Forelimb muscle (tissue), 1 donor: ENCODE data around the gene ZCCHC14. TPM values are rescaled to one million over a fixed set of nuclear protein-coding genes. Genes with fewer than 3 reads are reported as not detected.

Source experiments
- DNase-seq: peaks from one replicate; pipeline ENCODE4 v3.0.0-alpha.2; 2013; ENCODE audit warnings: low read depth
- polyA plus RNA-seq: library from polyadenylated mRNA; unstranded; fragments of 120-200 nt; gene quantifications from one replicate; pipeline ENCODE4 v1.2.1, GENCODE V29; 2013; ENCODE audit not compliant: insufficient read length

Gene ZCCHC14
- polyA plus RNA-seq, 1 donor: 17.6 TPM

DNA sequence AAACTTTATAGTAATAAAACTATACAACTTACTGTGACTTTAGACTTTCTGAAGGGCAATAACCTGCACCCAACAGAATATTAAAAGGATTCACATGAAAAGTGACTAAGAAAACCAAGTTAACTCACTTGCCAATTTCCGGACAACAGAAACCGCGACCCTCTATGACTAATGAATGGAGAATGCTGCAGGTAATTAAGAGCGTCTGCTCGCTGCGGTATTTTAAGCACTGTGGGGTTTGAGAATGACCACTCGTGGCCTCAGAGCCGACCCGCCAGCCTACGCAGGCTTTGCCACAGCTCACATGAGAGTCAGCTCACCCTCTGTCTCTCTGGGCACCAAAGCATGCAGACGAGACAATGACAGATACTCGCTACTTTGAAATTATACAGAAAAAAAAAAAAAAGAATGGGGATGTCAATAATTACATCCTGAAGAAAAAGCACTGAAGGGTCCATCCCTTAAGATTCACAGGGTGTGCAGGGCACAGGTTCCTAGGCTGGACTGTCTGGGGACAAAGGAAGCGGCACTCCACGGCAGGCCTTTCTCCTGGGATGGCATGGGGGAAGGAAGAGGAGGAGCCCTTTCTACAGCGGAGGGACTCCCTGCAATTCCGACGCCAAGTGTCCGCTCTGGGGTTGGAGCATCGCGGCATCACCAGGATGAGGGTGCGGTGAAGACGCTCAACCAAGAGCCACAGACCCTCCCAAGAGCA lies 35.0 kb downstream of the ZCCHC14 start:
- DNase-seq: no peak

DNA sequence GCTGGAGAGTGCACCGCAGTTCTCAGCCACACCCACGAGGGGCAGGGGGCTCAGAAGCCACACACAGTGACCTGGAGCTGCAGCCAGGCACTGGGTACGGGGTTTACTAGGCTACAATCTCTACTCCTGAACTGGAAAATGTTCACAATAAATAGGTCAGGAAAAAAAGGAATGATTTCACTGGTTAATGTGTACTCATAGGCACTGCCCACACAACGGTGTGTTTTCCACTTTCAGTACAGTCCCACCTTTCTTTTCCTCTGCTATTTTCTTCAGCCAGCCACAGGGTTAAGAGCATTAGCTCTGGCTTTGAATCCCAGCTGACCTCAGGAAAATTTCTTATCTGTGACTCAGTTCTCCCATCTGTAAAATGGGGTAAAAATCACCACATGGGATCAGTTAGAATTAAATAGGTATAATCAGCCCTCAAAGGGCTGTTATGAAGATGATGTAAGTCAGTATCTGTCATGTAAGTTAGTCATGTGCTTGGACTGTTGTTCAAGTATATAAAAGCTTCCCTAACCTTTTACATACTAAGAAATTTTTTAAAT lies 35.7 kb downstream of the ZCCHC14 start:
- no peak for DNase-seq

DNA sequence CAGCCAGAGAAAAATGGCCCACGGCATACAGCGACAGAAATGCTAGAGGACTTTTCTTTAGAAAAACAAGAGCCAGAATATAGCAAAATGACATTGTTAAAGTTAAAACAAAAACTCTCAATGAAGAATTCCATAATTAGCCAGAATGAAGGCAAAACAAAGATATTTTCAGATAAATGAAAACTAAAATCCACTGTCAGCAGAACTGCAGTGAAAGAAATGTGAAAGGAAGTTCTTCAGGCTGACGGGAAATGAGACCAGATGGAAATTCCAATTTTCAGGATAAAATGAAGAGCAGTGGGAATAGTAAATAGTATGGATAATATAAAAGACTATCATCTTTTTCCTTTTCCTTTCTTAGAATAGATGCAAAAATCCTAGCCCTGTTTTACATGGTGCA lies 38.4 kb downstream of the ZCCHC14 start:
- DNase-seq: no peak

DNA sequence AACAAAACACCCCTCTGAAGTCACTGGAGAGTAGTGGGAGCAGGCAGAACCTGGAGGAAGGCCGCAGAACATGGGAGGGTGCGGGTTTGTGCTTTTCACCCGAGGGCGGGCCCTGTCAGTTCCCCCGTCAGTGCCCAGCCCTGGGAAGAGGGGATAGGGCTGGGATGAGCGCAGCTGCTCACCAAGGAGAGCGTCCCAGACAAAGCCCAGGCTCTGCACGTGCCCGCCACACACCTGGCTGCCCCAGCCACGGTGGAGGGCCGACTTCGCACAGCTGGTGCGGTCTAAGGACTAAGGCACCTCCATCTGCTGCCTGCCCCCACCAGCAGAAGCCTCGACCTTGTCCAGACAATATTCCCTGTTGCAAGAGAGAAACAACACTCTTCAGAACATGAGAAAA lies 39.5 kb downstream of the ZCCHC14 start:
- no peak for DNase-seq

DNA sequence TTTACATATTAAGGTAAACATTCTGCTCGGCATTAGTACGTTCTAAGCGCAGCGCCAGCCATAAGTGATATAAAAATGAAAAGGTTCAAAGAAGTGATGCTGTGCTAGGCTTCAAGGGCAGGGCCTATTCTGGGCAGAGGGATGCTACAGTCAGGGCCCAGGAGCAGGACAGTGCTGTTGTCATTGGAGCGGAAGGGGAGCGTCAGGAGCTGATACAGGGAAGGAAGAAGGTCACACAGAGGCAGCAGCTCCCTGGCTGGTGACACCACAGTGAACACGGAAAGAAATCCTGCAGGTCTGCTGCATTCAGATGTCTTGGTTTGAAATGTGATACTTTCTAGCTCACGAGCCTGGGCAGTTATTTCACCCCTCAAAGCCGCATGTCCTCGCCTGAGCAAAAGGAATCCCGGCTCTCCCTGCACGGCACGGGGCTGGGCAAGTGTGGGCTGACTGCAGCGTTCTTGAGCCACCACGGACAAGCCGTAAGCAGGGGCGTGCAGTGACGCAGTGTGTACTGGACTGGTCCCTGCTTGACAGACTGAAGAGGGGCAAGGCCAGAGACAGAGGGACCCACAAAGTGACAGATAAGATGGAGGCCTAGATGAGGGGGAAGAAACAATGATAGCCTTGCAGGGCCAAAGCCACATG lies 41.1 kb downstream of the ZCCHC14 start:
- no peak for DNase-seq

DNA sequence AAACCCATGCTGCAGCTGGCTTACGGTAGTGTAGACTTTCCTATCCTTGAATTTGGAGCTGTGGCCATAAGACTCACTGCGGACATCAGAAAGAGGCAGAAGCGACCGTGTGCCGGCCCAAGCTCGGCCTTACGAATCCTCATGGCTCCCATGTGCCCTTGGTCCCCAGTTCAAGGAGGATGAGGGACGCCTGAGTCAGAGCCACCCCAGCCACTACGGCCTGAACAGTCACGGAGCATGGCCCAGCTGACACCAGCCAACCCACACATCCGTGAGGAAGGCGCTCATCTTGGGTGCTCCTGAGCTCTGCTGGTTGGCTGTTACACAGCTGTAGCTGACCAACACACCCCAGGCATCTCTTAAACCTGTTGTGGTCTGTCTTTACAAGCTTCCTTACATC lies 44.0 kb downstream of the ZCCHC14 start:
- no peak for DNase-seq

DNA sequence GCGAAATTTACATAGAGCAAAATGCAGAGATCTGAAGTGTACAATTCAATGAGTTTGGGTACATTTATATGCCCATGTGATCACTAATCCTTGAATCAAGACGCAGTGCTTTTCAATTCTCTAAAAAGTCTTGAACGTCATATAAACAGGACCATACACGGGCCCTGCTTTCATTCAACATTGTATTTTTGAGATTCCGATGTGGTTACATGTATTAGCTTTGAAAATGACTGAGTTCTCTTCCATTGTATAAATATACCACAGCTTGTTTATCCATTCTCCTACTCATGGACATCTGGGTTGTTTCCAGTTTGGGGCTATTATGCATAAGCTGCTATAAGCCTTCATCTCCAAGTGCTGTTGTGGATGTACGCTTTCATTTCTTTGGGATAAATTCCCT lies 45.5 kb downstream of the ZCCHC14 start:
- no peak for DNase-seq

DNA sequence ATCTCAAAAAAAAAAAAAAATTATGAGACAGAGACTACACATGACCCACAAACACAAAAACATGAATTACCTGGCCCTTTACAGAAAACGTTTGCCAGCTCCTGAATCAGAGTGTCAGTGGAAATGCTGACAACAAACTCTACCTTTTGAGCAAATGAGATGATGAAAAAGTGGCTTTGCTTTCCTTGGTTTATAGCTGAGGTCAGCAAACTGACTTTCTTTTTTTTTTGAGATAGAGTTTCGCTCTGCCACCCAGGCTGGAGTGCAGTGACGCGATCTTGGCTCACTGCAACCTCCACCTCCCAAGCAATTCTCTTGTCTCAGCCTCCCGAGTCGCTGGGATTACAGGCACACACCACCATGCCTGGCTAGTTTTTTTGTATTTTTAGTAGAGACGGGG lies 46.3 kb downstream of the ZCCHC14 start:
- DNase-seq: no peak

DNA sequence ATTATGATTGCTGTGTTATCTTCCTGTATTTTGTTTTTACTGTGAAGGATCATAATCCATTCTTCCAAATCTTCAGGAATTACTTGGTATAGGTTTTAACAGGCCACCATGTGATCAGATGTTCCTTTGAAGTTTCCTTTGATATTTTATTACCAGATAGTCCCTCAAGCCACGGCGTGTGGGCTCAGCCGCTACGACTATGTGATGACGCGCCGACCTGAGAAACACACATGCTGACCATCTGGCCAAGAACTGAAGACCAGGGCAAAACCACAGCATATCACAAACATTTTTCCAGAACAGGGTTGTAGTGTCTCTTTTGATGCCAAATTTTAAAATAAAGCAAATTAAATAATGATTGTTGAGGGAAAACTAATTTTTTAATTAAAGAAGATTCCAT lies 47.3 kb downstream of the ZCCHC14 start:
- DNase-seq: no peak

DNA sequence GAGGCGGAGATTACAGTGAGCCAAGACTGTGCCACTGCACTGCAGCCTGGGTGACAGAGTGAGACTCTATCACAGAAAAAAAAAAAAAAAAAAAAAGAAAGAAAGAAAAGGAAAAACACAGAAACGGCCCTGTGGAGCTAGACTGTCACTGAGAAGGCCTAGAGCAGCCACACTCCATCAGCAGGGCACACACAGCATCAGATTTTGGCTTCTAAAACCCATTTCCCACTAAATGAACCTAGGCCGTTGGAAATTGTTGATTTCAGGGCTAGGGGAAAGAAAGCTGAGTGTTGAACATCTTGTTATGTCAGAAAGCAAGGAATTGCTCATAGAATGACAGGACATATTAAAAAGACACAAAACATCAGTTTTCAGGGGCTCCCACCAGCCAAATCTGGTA lies 48.9 kb downstream of the ZCCHC14 start:
- no peak for DNase-seq

DNA sequence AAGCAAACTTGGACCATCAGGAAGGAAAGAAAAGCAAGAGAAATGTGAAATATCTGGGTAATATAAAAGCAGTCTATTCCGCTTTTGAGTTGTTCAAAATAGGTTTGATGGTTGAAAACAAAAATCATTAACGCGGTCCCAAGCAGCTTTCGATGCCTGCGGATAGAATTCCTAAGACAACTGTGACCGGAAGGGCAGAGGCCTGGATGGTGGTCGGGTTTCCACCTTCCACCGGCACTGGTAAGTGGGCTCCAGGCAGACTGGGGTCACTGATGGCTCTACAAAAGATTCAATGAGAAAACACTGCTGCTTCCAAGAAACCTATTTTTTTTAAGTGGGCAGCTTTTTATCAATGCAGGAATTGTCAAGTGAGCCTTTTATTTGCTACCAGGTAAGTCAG lies 49.8 kb downstream of the ZCCHC14 start:
- no peak for DNase-seq

DNA sequence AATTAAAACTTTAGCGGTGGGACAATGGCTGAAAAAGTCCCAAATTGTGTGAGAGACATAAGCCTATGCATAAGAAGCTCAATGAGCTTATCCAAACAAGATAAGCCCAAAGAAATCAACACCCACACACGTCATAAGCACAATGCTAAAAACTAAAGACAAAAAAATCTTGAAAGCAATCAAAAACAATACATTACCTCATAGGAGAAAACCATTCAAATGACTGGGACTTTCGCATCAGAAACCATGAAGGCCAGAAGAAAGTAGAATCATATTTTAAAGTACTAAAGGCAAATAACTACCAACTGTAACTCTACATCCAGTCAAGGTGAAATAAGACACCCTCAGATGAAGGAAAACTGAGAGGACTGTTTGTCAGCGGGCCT lies 50.2 kb downstream of the ZCCHC14 start:
- DNase-seq: no peak

DNA sequence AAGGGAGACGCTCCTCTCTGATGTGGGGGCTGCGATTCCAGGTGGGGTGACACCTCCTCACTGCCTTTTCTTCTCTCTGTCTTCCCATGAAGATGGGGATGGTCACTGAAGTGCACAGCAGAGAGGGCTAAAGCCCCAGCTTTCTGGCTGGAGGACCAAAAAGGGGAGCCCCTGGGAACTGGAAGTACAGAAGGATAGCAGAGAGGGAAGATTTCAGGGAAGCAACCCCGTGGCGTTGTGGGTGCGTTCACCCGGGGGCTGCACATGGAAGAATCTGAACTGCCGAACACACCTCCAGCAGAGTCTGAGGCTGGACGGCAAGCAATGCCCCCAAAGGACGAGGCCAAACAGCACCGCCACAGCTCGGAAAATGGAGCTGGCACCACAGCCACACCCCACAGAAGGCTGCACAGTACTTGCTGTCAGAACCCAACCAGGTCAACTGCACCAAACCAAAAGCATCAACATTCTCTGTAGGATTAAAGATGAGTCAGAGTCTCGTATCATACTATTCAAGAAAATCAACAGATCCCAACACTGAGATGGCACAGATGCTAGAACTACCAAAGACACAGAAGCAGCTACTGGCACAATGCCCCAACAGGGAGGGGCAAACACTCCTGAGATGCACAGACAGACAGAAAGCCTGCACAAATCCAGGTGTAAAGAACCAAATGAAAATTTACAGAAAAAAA lies 50.8 kb downstream of the ZCCHC14 start:
- no peak for DNase-seq

DNA sequence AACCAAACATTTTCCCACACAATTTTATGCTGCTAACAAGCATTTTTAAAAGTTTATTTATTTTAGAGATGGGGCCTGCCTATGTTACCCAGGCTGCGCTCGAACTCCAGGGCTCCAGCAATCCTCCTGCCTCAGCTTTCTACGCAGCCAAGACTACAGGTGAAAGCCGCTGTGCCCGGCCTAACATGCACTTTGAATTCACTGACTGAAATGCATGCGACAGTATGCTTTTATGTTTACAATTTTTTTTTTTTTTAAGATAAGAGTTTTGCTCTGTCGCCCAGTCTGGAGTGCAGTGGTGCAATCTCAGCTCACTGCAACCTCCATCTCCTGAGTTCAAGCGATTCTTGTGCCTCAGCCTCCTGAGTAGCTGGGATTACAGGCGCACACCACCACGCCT lies 52.9 kb downstream of the ZCCHC14 start:
- DNase-seq: no peak

DNA sequence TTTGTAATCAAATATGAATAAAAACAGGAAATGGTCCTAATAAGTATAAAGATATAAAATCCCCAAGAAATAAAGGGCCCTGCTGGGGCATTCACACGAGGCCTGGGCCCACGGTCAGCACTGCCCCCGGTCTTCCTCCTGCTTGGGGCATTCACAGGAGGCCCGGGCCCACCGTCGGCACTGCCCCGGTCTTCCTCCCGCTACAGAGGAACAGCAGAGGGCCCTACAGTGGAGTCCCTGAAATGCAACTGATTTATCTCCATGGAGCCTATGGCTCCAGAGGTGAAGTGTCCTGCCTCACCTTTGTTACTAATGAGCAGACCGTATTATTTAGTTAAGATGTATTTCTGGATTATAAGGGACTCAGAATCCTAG lies 54.2 kb downstream of the ZCCHC14 start:
- DNase-seq: no peak

DNA sequence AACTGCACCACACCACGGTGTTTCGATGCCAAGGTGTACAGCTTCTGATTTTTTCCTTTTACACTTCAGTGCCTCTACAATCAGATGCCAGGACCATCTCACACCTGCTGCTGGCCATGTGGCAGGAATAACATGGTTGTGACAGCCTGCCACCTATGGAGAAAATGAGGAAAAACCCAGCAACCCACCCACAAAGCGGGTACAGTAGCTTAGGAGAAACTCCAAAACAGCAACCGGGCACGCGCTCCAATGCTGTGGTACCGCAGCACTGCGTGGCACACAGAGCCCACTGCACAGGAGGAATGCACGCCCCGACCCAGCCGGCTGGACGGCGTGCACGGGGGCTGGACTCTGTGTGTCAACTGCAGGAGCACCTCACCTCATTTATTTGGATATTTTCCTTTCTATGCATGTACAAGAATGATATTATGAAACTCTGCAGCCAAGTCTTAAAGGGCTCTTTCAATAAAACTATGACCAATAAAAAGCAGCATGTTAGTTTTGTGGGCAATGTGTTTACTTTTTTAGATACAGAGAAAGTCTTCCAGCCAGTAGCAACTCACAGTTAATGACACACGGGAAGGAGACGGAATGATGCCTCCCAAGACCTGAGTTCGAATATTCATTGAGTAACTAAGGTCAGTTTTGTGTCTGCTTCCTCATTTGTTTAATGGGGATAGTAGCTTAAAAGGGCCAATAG lies 54.8 kb downstream of the ZCCHC14 start:
- no peak for DNase-seq

DNA sequence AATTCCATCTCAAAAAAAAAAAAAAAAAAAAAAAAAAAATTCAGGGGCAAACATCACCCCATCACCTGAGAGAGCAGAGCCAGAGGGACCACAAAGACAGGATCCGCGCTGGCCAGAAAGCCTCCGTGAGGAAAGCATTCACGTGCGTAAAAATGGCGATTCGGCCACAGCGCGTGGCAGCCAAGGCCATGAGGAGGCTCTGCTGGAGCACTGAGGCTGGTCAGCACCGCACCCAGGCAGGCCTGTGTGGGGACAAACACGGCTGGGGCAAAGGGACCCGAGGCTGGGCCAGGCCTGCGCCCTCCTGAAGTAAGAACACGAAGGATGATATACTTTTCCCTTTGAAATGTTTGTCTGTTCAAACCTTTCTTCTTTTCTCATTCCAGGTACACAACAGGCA lies 55.5 kb downstream of the ZCCHC14 start:
- DNase-seq: no peak

DNA sequence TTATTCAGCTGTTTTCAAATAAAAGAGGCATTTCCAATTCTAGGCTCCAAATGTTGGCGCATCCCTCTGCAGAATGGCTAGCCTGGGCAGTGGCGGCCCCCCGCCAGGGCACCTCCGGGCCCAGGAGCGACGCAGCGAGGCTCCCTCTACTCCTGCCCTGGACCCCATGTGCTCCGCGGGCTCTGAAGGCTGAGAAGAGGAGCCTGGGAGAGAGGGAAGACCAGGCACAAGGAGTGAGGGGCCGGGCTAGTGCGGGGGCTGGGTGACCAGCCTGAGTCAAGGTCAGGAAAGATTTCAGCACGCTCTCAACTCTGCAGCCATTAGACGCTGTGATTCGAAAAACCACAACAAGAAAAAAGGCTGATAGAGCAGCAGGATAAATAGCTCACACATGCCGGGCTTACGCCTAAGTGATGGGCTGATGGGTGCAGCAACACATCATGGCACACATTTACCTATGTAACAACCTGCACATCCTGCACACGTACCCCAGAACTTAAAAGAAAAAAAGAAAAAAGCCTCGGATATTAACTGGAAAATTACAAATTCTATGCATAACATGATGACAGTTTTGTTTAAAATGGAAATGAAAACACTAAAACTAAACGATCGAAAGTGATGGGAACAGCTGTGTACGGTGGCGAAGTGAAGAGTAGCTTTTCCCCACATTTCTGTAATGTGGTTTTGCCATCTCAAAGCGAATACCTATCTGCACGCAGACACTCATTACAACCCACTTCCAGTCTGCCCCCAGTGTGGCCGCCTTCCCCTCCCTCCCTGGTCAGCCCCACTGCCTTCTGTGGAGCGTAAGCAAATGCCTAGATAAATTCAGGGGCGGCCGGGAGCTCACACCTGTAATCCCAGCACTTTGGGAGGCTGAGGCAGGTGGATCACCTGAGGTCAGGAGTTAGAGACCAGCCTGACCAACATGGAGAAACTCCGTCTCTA lies 56.3 kb downstream of the ZCCHC14 start:
- no peak for DNase-seq

DNA sequence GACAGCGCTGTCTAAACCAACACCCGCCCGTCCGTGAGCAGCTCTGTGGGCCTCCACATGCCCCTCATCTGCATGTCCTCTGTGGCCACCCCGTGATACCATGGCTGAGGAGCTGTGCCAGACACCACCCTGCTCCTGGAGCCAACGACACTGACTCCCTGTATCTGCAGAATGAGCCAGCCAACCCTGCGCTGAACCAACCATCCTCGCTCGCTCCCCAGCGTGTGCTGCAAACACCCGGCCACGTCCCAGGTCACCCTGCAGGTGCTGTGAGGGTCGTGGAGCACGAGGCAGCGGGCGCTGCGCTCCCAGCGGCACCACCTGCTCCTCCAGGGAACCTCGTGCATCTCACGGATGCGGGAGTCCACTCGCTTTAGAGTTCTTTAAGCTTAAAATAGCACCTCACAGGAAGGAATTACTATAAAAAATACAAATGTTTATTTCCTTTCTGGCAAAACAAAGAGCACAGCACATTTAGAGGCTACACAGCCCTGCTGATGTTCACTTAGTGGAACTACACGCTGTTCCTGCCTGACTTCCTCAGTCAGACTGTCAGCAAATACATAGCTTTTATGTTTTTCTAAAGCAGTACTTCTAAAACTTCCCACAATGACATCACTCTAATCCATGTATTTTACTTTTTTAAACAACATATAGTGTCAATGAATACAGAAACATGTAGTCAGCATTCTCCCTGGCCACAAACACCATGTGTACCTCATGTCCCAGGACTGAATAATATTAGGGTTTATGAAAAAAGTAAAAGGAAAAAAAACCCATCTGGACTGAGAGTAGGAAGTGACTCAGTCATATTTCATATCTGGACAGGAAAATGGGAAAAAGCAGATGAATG lies 57.2 kb downstream of the ZCCHC14 start:
- no peak for DNase-seq

DNA sequence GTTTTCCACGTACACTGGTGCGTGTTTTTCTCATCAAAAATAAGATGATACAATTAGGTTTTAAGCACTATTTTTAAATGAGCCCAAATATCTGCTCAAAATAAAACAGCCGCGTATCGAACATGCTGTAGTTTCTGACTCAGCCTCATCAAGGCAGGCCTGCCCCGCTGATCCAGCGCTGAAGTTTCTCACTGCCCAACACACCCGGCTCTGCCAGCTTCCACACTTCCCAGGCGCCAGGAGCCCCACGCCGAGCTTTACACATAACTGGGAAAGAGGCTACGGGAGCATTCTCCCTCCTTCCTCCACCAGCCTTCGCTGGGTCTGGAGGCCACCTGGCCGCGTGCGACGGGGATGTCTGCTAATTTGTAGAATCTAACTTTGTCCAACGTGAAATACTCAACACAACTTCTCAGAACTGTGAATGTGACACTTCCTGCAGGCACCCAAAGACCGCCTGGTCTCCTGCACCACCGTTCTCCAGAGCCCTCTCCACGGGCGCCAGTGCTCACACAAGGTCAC lies 58.6 kb downstream of the ZCCHC14 start:
- DNase-seq: no peak
